NCI-H1694 (cell line): ENCODE data around the gene AK3.
A peak's percentile ranks its signal among the peaks of the same experiment; 100 is the strongest.
"Not testable (repeated sequence)": the region's sequence is repeated elsewhere in the genome, so short reads cannot be mapped to it uniquely, and the experiment has no call there.

Experiments
- DNase-seq: peaks from one replicate; lab custom pipeline; 2025; lab: John Stamatoyannopoulos, UW

AK3 gene

GRCh38 chr9:4666042-4666699, 74.8 kb downstream of the AK3 start, which contains the start of gene SPATA6L:
SPATA6L (minus strand) TSS chr9:4666480; CDS start chr9:4666250, 230 bp downstream.
- DNase-seq = peak; percentile 23

GRCh38 chr9:4665357-4665756, 75.6 kb downstream of the AK3 start:
- no peak for DNase-seq

GRCh38 chr9:4663956-4664355, 77.0 kb downstream of the AK3 start:
- no peak for DNase-seq

GRCh38 chr9:4662989-4663792, 77.8 kb downstream of the AK3 start:
- no peak for DNase-seq

GRCh38 chr9:4662108-4662988, 78.7 kb downstream of the AK3 start, which contains the start of gene PLPP6:
PLPP6 (plus strand) TSS chr9:4662294; CDS start chr9:4662376, 82 bp downstream.
- DNase-seq = peak; percentile 68

GRCh38 chr9:4661611-4662010, 79.4 kb downstream of the AK3 start:
- DNase-seq = no peak

- DNase-seq = no peak
Measured at GRCh38 chr9:4661165-4661564, 79.8 kb downstream of the AK3 start.

GRCh38 chr9:4660665-4661064, 80.3 kb downstream of the AK3 start:
- not testable (repeated sequence) for DNase-seq
